ENCODE results near the gene PHF2.

PHF2 gene

DNA sequence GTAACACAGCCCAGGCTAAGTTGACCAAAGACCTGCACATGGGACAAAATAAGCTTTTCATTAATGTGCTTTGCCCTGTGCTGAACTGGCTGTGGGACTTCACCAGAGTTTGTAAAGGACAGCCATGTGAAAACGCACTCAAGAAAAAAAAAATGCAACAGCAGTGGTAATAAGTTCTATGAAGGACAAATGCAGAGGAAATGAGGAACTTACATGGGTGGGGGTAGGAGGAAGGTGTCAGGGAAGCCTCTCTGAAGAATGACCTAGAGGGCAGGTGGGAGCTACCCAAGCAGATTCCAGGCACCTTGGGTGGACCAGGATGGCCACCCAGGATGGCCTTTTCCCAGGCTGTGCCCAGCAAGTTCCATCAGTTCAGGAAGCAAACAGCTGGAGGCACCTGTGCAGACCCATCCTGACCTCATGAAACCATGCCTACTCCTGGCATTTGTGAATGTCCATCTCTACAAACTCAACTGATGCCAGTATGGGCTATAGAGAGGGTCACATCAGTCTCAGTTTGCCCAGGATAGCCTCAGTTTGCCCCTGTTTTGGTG lies 6.7 kb upstream of the PHF2 start:
- TF ChIP-seq, protein P1, sequence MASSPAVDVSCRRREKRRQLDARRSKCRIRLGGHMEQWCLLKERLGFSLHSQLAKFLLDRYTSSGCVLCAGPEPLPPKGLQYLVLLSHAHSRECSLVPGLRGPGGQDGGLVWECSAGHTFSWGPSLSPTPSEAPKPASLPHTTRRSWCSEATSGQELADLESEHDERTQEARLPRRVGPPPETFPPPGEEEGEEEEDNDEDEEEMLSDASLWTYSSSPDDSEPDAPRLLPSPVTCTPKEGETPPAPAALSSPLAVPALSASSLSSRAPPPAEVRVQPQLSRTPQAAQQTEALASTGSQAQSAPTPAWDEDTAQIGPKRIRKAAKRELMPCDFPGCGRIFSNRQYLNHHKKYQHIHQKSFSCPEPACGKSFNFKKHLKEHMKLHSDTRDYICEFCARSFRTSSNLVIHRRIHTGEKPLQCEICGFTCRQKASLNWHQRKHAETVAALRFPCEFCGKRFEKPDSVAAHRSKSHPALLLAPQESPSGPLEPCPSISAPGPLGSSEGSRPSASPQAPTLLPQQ (tag by site-specific recombination; IDR thresholded peaks at IDR 0.05), result no peak
- TF ChIP-seq, protein P2, sequence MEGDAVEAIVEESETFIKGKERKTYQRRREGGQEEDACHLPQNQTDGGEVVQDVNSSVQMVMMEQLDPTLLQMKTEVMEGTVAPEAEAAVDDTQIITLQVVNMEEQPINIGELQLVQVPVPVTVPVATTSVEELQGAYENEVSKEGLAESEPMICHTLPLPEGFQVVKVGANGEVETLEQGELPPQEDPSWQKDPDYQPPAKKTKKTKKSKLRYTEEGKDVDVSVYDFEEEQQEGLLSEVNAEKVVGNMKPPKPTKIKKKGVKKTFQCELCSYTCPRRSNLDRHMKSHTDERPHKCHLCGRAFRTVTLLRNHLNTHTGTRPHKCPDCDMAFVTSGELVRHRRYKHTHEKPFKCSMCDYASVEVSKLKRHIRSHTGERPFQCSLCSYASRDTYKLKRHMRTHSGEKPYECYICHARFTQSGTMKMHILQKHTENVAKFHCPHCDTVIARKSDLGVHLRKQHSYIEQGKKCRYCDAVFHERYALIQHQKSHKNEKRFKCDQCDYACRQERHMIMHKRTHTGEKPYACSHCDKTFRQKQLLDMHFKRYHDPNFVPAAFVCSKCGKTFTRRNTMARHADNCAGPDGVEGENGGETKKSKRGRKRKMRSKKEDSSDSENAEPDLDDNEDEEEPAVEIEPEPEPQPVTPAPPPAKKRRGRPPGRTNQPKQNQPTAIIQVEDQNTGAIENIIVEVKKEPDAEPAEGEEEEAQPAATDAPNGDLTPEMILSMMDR (tag by site-specific recombination; IDR thresholded peaks at IDR 0.05), result no peak
- no peak for TF ChIP-seq ZNF610 (tag by site-specific recombination; IDR thresholded peaks at IDR 0.05; ENCODE audit: borderline replicate concordance)
- TF ChIP-seq, protein P3, sequence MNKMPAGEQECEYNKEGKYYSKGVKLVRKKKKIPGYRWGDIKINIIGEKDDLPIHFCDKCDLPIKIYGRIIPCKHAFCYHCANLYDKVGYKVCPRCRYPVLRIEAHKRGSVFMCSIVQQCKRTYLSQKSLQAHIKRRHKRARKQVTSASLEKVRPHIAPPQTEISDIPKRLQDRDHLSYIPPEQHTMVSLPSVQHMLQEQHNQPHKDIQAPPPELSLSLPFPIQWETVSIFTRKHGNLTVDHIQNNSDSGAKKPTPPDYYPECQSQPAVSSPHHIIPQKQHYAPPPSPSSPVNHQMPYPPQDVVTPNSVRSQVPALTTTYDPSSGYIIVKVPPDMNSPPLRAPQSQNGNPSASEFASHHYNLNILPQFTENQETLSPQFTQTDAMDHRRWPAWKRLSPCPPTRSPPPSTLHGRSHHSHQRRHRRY (tag by site-specific recombination; IDR thresholded peaks at IDR 0.05), result no peak
- no peak for TF ChIP-seq SETDB1 (IDR thresholded peaks at IDR 0.05; ENCODE audit: insufficient read length, low read length)
- no peak for TF ChIP-seq ZNF629 (tag by site-specific recombination; IDR thresholded peaks at IDR 0.05)
- TF ChIP-seq WT1 (tag by site-specific recombination; IDR thresholded peaks at IDR 0.05), result no peak
- no peak for TF ChIP-seq HOXD13 (CRISPR knock-in tag; IDR thresholded peaks at IDR 0.05; ENCODE audit: borderline replicate concordance)
- TF ChIP-seq ZNF404 (tag by site-specific recombination; IDR thresholded peaks at IDR 0.05), result no peak
- no peak for TF ChIP-seq ZNF791 (tag by site-specific recombination; IDR thresholded peaks at IDR 0.05)
- no peak for TF ChIP-seq ZNF76 (tag by site-specific recombination; IDR thresholded peaks at IDR 0.05; ENCODE audit: borderline replicate concordance, low read depth)
- TF ChIP-seq PRDM1 (tag by site-specific recombination; IDR thresholded peaks at IDR 0.05), result no peak
- TF ChIP-seq ZNF214 (tag by site-specific recombination; IDR thresholded peaks at IDR 0.05; ENCODE audit: borderline replicate concordance), result no peak
- TF ChIP-seq, protein P4, sequence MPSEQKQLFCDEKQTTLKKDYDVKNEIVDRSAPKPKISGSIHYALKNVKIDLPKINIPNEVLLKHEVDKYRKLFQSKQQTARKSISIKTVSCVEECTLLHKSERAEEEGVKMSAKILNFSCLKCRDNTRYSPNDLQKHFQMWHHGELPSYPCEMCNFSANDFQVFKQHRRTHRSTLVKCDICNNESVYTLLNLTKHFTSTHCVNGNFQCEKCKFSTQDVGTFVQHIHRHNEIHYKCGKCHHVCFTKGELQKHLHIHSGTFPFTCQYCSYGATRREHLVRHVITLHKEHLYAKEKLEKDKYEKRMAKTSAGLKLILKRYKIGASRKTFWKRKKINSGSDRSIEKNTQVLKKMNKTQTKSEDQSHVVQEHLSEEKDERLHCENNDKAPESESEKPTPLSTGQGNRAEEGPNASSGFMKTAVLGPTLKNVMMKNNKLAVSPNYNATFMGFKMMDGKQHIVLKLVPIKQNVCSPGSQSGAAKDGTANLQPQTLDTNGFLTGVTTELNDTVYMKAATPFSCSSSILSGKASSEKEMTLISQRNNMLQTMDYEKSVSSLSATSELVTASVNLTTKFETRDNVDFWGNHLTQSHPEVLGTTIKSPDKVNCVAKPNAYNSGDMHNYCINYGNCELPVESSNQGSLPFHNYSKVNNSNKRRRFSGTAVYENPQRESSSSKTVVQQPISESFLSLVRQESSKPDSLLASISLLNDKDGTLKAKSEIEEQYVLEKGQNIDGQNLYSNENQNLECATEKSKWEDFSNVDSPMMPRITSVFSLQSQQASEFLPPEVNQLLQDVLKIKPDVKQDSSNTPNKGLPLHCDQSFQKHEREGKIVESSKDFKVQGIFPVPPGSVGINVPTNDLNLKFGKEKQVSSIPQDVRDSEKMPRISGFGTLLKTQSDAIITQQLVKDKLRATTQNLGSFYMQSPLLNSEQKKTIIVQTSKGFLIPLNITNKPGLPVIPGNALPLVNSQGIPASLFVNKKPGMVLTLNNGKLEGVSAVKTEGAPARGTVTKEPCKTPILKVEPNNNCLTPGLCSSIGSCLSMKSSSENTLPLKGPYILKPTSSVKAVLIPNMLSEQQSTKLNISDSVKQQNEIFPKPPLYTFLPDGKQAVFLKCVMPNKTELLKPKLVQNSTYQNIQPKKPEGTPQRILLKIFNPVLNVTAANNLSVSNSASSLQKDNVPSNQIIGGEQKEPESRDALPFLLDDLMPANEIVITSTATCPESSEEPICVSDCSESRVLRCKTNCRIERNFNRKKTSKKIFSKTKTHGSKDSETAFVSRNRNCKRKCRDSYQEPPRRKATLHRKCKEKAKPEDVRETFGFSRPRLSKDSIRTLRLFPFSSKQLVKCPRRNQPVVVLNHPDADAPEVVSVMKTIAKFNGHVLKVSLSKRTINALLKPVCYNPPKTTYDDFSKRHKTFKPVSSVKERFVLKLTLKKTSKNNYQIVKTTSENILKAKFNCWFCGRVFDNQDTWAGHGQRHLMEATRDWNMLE (tag by site-specific recombination; conservative IDR thresholded peaks at IDR 0.05; ENCODE audit: low read depth), result no peak
- ChIA-PET POLR2A (no interaction called here), CTCF (interaction anchor here (0.6 kb wide), 1 partner anchor 431 kb away, joined by 4 read pairs; no protein-coding TSS in a partner anchor)
- H3K9me3 ChIP-seq (ENCODE audit: control insufficient read depth, insufficient read depth, low read depth, low read length), result no peaks in the 10 kb centered on the region
- no peaks in the 10 kb centered on the region for H3K4me1 ChIP-seq (ENCODE audit: control insufficient read depth, insufficient read depth, low read length)
- no peaks in the 10 kb centered on the region for H3K36me3 ChIP-seq (ENCODE audit: control insufficient read depth in 2 of 2, insufficient read depth in 1 of 2, low read length in 2 of 2)
- H3K27ac ChIP-seq (ENCODE audit: extremely low read depth, low read depth, low read length), result no peak overlapping the region
- no peak overlapping the region for H3K4me3 ChIP-seq (ENCODE audit: low read depth, low read length)

DNA sequence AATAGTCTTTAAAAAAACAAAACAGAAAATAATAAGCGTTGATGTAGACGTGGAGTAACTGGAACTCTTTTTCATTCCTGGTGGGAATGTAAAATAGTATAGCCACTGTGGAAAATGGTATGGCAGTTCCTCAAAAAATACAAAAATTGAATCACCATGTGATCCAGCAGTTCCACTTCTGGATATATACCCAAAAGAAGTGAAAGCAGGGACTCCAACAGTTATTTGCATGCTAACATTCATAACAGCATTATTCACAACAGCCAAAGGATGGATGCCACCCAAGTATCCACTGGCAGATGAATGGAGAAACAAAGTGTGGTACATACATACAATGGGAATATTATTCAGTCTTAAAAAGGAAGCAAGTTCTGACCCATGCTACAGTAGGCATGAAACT lies 4.2 kb upstream of the PHF2 start:
- TF ChIP-seq FEZF1 (tag by site-specific recombination; IDR thresholded peaks at IDR 0.05), result no peak
- no peak for TF ChIP-seq ZNF175 (tag by site-specific recombination; IDR thresholded peaks at IDR 0.05)
- TF ChIP-seq ZNF146 (tag by site-specific recombination; IDR thresholded peaks at IDR 0.05), result peak; percentile 34; the same call in 1 of the 2 replicates
- TF ChIP-seq SETDB1 (IDR thresholded peaks at IDR 0.05; ENCODE audit: insufficient read length, low read length), result no peak
- Histone ChIP-seq H3K36me3 (ENCODE audit: control insufficient read depth in 2 of 2, insufficient read depth in 1 of 2, low read length in 2 of 2) (no peaks in the 10 kb centered on the region), H3K4me3 (ENCODE audit: low read depth, low read length) (no peak overlapping the region), H3K9me3 (ENCODE audit: control insufficient read depth, insufficient read depth, low read depth, low read length) (no peaks in the 10 kb centered on the region), H3K27ac (ENCODE audit: extremely low read depth, low read depth, low read length) (no peak overlapping the region), H3K4me1 (ENCODE audit: control insufficient read depth, insufficient read depth, low read length) (peaks cover 4% of the 10 kb centered on the region; the same call in 1 of the 2 replicates)
- ChIA-PET CTCF (no interaction called here), POLR2A (no interaction called here)

All from HEK293 (cell line).